ENCODE data around the gene NOC3L. TPM values are rescaled to one million over a fixed set of nuclear protein-coding genes. Genes with fewer than 3 reads are reported as not detected.

The NOC3L gene
- total RNA-seq, 2 donors from 2014 or later = 18.8 to 22.2 TPM

DNA sequence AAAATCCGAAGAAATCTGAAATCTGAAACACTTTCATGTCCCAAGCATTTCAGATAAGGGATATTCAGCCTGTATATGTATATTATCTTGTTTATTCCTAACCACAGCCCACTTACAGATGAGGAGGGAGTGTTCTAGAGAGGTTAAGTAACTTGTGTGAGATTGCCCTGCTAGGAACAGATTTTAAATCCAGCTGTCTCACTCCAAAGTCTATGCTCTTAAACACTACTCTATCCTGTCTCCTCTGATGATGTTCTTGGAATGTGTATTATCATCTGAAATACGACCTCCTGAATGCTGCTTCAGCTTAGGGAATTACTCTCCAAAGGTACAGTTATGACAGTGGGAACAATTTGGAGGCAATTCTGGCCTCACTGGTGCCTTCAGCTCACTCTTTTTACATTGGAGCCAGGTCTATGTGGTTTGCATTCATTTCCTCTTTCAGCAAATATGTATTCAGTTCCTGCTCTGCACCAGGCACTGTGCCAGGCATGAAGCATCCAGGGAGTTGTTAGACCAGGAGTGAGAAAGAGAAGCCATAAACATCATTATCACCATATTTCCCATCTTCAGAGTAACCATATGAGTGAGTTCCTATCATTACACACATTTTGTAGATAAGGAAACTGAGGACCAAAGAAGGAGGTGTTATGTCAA lies 70.2 kb downstream of the NOC3L start:
- no peak for DNase-seq
- TF ChIP-seq, protein P1, sequence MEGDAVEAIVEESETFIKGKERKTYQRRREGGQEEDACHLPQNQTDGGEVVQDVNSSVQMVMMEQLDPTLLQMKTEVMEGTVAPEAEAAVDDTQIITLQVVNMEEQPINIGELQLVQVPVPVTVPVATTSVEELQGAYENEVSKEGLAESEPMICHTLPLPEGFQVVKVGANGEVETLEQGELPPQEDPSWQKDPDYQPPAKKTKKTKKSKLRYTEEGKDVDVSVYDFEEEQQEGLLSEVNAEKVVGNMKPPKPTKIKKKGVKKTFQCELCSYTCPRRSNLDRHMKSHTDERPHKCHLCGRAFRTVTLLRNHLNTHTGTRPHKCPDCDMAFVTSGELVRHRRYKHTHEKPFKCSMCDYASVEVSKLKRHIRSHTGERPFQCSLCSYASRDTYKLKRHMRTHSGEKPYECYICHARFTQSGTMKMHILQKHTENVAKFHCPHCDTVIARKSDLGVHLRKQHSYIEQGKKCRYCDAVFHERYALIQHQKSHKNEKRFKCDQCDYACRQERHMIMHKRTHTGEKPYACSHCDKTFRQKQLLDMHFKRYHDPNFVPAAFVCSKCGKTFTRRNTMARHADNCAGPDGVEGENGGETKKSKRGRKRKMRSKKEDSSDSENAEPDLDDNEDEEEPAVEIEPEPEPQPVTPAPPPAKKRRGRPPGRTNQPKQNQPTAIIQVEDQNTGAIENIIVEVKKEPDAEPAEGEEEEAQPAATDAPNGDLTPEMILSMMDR (conservative IDR thresholded peaks at IDR 0.05) = no peak
- 89 to 94% methylated on average over 1 to 2 of the region's 2 CpGs for WGBS, 2 experiments (ENCODE audit: insufficient coverage in 1 of 2, insufficient read length in 1 of 2)

DNA sequence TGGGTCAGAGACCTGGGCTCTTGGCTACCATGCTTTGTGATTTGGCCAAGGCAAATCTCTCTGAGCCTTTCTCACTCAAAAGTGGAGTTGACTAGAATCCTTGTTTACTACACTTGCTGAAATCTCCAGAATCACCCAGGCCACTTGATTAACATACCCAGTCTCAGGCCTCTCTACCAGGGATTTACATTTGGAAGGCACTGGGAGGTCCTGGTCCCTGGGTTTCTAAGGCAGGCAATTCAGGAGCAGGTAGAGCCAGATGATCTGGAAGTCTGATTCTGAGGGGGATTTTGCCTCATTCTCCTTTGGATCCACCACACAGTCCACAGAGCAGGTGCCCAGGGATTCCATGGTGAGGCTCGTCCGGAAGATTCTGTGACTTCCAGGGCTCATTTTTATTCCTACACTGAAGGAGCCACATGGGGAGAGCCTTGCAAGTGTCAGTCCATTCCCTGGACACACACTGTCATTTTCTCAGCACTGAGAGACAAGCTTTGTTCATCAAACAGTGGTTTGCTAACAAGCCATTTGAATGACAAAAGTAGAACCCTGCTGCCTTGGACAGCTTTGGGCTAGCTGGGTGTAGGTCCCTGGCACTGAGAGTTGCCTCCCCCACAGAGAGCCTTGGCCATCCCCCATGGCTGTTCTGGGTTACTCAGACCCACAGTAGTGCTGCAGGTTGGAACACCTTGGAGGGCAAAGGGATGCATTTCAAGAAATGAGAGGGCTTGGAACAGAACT lies 74.2 kb downstream of the NOC3L start:
- Histone ChIP-seq H3K9me3 (ENCODE audit: control insufficient read depth, low read length) (no peaks in the 10 kb centered on the region), H3K27me3 (ENCODE audit: control insufficient read depth, insufficient read depth, low read length, poor library complexity, severe bottlenecking) (no peaks in the 10 kb centered on the region), H3K4me1 (ENCODE audit: control insufficient read depth, insufficient read depth, low read length) (no peaks in the 10 kb centered on the region), H3K36me3 (ENCODE audit: control insufficient read depth, insufficient read depth, low read length) (peaks cover 54% of the 10 kb centered on the region), H3K4me3 (ENCODE audit: low read length) (no peak overlapping the region), H3K27ac (ENCODE audit: low read depth, low read length) (peak overlapping the region; percentile 4), H3K9ac (ENCODE audit: extremely low read depth, low read length, poor library complexity, severe bottlenecking) (no peak overlapping the region)
- TF ChIP-seq, protein P1 (conservative IDR thresholded peaks at IDR 0.05) = no peak
- no peaks in the 10 kb centered on the region for H3K9me3 Mint-ChIP-seq
- no peaks in the 10 kb centered on the region for H3K27me3 Mint-ChIP-seq (ENCODE audit: insufficient read depth)
- 67 to 89% methylated on average over 2 of the region's 2 CpGs for WGBS, 2 experiments (ENCODE audit: insufficient coverage in 1 of 2, insufficient read length in 1 of 2)
- H3K4me3 Mint-ChIP-seq = no peak overlapping the region
- H3K27ac Mint-ChIP-seq = no peak overlapping the region
- peaks cover 22% of the 10 kb centered on the region for H3K36me3 Mint-ChIP-seq (ENCODE audit: low read depth)
- DNase-seq = peak; percentile 55
- H3K4me1 Mint-ChIP-seq = peaks cover 9% of the 10 kb centered on the region

More for the DNA sequence above, 70.2 kb downstream of the NOC3L start:
- H3K4me1 Mint-ChIP-seq = peaks cover 9% of the 10 kb centered on the region
- H3K9me3 Mint-ChIP-seq = no peaks in the 10 kb centered on the region
- Histone ChIP-seq H3K4me1 (ENCODE audit: control insufficient read depth, insufficient read depth, low read length) (no peaks in the 10 kb centered on the region), H3K4me3 (ENCODE audit: low read length) (no peak overlapping the region), H3K9me3 (ENCODE audit: control insufficient read depth, low read length) (no peaks in the 10 kb centered on the region), H3K27ac (ENCODE audit: low read depth, low read length) (no peak overlapping the region), H3K27me3 (ENCODE audit: control insufficient read depth, insufficient read depth, low read length, poor library complexity, severe bottlenecking) (no peaks in the 10 kb centered on the region), H3K9ac (ENCODE audit: extremely low read depth, low read length, poor library complexity, severe bottlenecking) (no peak overlapping the region), H3K36me3 (ENCODE audit: control insufficient read depth, insufficient read depth, low read length) (peaks cover 50% of the 10 kb centered on the region)
- peaks cover 21% of the 10 kb centered on the region for H3K36me3 Mint-ChIP-seq (ENCODE audit: low read depth)
- no peak overlapping the region for H3K27ac Mint-ChIP-seq
- H3K4me3 Mint-ChIP-seq = no peak overlapping the region
- H3K27me3 Mint-ChIP-seq (ENCODE audit: insufficient read depth) = no peaks in the 10 kb centered on the region

DNA sequence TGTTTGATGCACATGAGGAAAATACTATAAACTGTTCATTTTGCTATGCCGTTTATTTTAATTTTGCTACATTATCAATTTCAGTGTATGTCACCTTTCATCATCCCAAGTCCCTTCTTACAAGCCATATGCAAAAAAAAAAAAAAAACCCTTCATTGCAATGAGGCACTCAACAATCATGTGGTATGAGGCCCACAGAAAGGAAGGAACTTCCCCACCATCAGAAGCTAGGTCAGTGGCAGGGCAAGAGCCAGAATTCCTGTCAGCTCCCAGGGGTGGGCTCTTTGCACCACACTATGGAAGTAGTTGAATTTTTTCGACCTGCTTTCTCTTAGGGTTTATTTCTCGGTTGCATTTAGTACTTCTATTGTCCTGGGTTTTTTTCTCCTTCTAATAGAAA lies 75.4 kb downstream of the NOC3L start:
- H3K27ac ChIP-seq (ENCODE audit: low read depth, low read length) = no peak overlapping the region
- TF ChIP-seq, protein P1 (conservative IDR thresholded peaks at IDR 0.05) = no peak
- no peak overlapping the region for H3K4me3 ChIP-seq (ENCODE audit: low read length)
- Mint-ChIP-seq H3K27me3 (ENCODE audit: insufficient read depth) (no peaks in the 10 kb centered on the region), H3K36me3 (ENCODE audit: low read depth) (peaks cover 22% of the 10 kb centered on the region), H3K4me1 (peaks cover 9% of the 10 kb centered on the region), H3K9me3 (no peaks in the 10 kb centered on the region), H3K4me3 (no peak overlapping the region), H3K27ac (no peak overlapping the region)
- H3K27me3 ChIP-seq (ENCODE audit: control insufficient read depth, insufficient read depth, low read length, poor library complexity, severe bottlenecking) = no peaks in the 10 kb centered on the region
- H3K9me3 ChIP-seq (ENCODE audit: control insufficient read depth, low read length) = no peaks in the 10 kb centered on the region
- H3K9ac ChIP-seq (ENCODE audit: extremely low read depth, low read length, poor library complexity, severe bottlenecking) = no peak overlapping the region
- peaks cover 51% of the 10 kb centered on the region for H3K36me3 ChIP-seq (ENCODE audit: control insufficient read depth, insufficient read depth, low read length)
- DNase-seq = no peak
- 67 to 90% methylated on average over 1 of the region's 3 CpGs for WGBS, 2 experiments (ENCODE audit: insufficient coverage in 1 of 2, insufficient read length in 1 of 2)
- H3K4me1 ChIP-seq (ENCODE audit: control insufficient read depth, insufficient read depth, low read length) = no peaks in the 10 kb centered on the region
